SK-N-SH treated with all-trans-retinoic acid at 6 μM for 48 hours (cell line): ENCODE measurements around the gene FGF14.

Source experiments
- ZNF70 ChIP-seq: fragments of 450-650 bp; formaldehyde crosslinking; IDR thresholded peaks from 2 replicates; pipeline ENCODE4 v1.5.0; 2020; ENCODE audit warnings: mild to moderate bottlenecking, moderate library complexity
- TF ChIP-seq, protein P1 (sequence below): fragments of 250-450 bp; sonication (Bioruptor Pico); IDR thresholded peaks from 2 replicates; pipeline ENCODE4 v1.8.0; 2021; ENCODE audit warnings: low read depth, mild to moderate bottlenecking, moderate library complexity, borderline replicate concordance
- TF ChIP-seq, protein P2 (sequence below): fragments of 250-450 bp; sonication (Bioruptor Pico); IDR thresholded peaks from 2 replicates; pipeline ENCODE4 v1.8.0; 2020; ENCODE audit warnings: mild to moderate bottlenecking, moderate library complexity, borderline replicate concordance

GRCh38 chr13:102294407-102295018, 107.3 kb downstream of the FGF14 start:
- TF ChIP-seq ZNF70, result no peak
- TF ChIP-seq, protein P1, sequence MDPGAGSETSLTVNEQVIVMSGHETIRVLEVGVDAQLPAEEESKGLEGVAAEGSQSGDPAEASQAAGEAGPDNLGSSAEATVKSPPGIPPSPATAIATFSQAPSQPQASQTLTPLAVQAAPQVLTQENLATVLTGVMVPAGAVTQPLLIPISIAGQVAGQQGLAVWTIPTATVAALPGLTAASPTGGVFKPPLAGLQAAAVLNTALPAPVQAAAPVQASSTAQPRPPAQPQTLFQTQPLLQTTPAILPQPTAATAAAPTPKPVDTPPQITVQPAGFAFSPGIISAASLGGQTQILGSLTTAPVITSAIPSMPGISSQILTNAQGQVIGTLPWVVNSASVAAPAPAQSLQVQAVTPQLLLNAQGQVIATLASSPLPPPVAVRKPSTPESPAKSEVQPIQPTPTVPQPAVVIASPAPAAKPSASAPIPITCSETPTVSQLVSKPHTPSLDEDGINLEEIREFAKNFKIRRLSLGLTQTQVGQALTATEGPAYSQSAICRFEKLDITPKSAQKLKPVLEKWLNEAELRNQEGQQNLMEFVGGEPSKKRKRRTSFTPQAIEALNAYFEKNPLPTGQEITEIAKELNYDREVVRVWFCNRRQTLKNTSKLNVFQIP (CRISPR knock-in tag), result no peak
- TF ChIP-seq, protein P2, sequence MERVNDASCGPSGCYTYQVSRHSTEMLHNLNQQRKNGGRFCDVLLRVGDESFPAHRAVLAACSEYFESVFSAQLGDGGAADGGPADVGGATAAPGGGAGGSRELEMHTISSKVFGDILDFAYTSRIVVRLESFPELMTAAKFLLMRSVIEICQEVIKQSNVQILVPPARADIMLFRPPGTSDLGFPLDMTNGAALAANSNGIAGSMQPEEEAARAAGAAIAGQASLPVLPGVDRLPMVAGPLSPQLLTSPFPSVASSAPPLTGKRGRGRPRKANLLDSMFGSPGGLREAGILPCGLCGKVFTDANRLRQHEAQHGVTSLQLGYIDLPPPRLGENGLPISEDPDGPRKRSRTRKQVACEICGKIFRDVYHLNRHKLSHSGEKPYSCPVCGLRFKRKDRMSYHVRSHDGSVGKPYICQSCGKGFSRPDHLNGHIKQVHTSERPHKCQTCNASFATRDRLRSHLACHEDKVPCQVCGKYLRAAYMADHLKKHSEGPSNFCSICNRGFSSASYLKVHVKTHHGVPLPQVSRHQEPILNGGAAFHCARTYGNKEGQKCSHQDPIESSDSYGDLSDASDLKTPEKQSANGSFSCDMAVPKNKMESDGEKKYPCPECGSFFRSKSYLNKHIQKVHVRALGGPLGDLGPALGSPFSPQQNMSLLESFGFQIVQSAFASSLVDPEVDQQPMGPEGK (CRISPR knock-in tag), result no peak
